AG10803 (cell line): ENCODE measurements around the gene P4HA1.
"Not testable (repeated sequence)": the region's sequence is repeated elsewhere in the genome, so short reads cannot be mapped to it uniquely, and the experiment has no call there.

Experiments used
- DNase-seq: peaks from one replicate; pipeline ENCODE4 v3.0.0; 2010; ENCODE audit warnings: low read depth
- H3K4me3 ChIP-seq: 2 replicates; pipeline ENCODE4 v1.5.1; 2011; ENCODE audit warnings: mild to moderate bottlenecking, low read length, control low read depth
- TF ChIP-seq, protein P1 (sequence below): conservative IDR thresholded peaks from 2 replicates; pipeline ENCODE4 v1.5.1; 2011; ENCODE audit warnings: mild to moderate bottlenecking, low read length, control low read depth, inconsistent platforms

P4HA1 gene

DNA sequence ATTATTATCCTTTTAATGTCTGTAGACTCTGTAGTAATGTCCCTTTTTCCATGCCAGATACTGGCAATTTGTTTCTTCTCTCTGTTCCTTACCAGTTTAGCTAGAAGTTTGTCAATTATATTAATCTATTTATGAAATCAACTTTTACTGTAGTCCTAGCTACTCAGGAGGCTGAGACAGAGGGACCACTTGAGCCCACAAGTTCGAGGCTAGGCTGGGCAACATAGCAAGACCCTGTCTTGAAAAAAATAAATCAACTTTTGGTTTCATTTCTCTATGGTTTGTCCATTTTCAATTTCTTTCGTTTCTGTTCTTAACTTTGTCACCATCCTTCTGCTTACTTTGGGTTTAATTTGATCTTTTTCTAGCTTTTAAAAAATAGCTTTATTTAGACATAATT is 99.6 kb downstream of the P4HA1 start:
- no peak overlapping the region for H3K4me3 ChIP-seq
- DNase-seq: no peak
- TF ChIP-seq, protein P1, sequence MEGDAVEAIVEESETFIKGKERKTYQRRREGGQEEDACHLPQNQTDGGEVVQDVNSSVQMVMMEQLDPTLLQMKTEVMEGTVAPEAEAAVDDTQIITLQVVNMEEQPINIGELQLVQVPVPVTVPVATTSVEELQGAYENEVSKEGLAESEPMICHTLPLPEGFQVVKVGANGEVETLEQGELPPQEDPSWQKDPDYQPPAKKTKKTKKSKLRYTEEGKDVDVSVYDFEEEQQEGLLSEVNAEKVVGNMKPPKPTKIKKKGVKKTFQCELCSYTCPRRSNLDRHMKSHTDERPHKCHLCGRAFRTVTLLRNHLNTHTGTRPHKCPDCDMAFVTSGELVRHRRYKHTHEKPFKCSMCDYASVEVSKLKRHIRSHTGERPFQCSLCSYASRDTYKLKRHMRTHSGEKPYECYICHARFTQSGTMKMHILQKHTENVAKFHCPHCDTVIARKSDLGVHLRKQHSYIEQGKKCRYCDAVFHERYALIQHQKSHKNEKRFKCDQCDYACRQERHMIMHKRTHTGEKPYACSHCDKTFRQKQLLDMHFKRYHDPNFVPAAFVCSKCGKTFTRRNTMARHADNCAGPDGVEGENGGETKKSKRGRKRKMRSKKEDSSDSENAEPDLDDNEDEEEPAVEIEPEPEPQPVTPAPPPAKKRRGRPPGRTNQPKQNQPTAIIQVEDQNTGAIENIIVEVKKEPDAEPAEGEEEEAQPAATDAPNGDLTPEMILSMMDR: no peak

DNA sequence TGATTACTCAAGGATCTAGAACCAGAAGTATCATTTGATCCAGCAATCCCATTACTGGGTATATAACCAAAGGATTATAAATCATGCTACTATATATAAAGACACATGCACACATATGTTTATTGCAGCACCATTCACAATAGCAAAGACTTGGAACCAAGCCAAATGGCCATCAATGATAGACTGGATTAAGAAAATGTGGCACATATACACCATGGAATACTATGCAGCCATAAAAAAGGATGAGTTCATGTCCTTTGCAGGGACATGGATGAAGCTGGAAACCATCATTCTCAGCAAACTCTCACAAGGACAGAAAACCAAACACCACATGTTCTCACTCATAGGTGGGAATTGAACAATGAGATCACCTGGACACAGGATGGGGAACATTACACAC is 101.2 kb downstream of the P4HA1 start:
- not testable (repeated sequence) for H3K4me3 ChIP-seq, DNase-seq

DNA sequence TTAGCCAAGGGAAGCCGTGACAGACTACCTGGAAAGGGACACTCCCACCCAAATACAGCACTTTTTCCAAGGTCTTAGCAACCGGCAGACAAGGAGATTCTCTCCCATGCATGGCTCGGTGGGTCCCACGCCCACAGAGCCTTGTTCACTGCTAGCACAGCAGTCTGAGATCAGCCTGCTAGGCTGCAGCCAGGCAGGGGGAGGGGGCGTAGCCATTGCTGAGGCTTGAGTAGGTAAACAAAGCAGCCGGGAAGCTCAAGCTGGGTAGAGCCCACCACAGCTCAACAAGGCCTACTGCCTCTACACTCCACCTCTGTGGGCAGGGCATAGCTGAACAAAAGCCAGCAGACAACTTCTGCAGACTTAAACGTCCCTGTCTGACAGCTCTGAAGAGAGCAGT is 106.9 kb downstream of the P4HA1 start:
- H3K4me3 ChIP-seq, DNase-seq: not testable (repeated sequence)

DNA sequence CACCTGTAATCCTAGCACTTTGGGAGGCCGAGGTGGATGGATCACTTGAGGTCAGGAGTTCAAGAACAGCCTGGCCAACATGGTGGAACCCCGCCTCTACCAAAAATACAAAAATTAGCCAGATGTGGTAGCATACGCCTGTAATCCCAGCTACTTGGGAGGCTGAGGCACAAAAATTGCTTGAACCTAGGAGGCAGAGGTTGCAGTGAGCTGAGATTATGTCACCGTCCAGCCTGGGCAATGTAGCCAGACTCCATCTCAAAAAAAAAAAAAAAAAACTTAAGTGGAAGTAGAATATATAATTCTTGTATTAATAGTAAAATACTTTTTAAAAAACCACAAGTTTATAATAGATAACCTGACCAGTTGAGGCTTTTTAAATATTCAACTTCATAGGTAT is 112.0 kb downstream of the P4HA1 start:
- not testable (repeated sequence) for DNase-seq, H3K4me3 ChIP-seq

DNA sequence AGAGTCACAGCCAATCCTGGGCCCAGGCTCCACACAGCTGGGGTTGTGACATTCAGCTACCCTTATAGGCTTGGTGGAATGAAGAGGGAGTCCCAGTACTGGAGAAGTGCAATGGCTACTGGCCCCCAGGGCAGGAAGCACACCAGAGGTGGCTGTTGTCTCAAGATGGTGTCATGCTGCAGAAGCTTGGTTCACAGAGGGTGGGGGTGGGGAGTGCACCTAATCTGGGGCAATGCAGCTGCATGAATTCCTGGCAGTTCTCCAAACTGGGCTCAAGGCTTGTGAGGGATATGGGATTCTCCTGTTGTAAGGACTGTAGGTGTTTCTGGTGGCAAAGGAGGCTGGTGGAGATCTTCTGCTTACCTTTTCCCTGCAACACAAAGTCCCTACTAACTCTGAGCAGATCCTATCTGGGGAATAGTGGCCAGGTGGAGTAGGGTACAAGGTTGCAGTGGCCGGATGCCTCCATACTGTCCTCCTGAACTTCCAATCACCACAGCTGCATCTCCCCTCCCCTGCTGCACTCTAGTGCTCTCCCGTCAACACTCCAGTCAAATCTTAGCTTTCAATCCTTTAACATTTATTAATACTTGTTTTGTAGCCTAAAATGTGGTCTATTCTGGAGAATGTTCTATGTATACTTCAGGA is 114.7 kb downstream of the P4HA1 start:
- TF ChIP-seq, protein P1: no peak
- no peak overlapping the region for H3K4me3 ChIP-seq
- no peak for DNase-seq

DNA sequence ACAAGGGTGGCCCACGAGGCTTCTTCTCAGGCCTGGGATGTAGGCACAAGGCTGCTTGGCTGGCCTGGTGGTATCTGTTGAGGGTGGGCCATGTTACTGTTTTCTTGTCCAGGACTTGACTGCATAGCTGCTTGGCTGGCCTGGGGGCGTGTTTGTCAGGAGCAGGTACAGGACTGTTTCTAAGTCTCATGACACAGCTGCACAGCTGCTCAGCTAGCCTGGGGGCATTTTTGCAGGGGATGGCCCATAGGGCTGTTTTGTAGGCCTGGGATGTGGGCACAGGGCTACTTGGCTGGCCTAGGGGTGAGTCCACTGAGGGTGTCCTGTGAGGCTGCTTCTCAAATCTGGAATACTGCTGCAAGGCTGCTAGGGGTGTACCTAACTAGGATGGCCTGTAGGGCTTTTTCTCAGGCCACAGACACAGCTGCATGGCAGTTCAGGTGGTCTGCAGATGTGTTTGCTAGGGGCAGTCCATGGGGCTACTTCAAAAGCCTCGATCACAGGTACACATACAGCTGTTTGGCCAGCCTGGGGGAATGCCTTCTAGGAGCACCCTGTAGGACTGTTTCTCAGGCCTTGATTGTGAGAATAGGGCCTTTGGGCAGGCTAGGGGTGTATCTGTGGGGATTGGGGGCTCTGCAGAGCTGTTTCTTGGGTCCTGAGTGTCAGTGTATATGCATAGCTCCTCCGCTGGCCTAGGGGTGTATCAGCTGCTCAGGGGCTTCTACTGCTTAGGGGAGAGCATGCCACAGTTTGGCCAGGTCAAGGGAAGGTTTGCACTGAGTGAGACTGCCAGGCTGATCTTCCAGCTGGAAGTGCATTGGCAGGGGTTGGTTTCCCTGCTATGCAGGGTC is 115.4 kb downstream of the P4HA1 start:
- no peak for DNase-seq
- TF ChIP-seq, protein P1: no peak

DNA sequence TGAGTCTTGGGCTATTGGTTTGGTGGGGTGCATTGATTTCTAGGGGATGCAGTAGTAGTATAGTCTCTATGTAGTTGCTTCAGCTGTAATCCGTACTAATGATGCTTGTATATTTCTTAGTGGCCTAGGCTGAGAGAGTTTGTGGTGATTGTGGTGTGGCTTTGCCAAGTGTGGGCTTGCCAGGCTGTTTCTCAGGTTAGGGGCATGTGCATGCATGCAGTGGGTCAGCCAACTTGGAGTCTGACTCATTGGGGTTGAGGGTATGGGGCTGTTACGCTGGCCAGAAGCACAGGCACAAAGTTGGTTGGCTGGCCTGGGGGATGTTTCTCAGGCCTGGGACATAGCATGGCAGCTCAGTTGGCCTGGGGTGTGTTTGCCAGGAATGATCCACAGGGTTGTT is 116.3 kb downstream of the P4HA1 start:
- TF ChIP-seq, protein P1: no peak

More for the DNA sequence above, 115.4 kb downstream of the P4HA1 start:
- H3K4me3 ChIP-seq: no peak overlapping the region

DNA sequence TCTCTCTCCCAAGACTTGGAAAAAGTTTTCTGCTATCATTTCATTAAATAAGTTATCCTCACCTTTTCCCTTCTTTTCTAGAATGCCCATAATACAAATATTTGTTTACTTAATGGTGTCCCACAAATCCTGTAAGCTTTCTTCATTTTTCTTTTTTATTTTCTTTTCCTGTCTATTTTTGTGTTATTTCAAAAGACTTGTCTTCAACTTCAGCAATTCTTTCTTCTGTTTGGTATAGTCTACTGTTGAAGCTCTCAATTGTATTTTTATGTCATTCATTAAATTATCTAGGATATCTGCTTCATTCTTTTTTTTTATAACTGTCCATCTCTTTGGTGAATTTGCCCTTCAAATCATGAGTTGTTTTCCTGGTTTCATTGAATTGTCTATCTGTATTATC is 117.0 kb downstream of the P4HA1 start:
- no peak overlapping the region for H3K4me3 ChIP-seq
- no peak for DNase-seq
- TF ChIP-seq, protein P1: no peak

More for the DNA sequence above, 116.3 kb downstream of the P4HA1 start:
- H3K4me3 ChIP-seq: no peak overlapping the region
- no peak for DNase-seq
